IMR-90 (cell line): ENCODE measurements around the gene PLA2G4A. TPM values are rescaled to one million over a fixed set of nuclear protein-coding genes. Genes with fewer than 3 reads are reported as not detected.

Source experiments
- ATAC-seq: fragments of 200-7000 bp; cut with Tn5 transposase; 2 replicates; pipeline ENCODE4 v1.9.1; 2020; ENCODE audit warnings: low read depth, mild to moderate bottlenecking, moderate library complexity
- BruUV-seq: library from RNA; stranded (reverse); fragments of 400-500 nt; replicated peaks from 2 replicates; lab custom pipeline; 2021; lab: Mats Ljungman, UMichigan
- CTCF ChIA-PET: fragments of 300-600 bp; formaldehyde crosslinking; extraction: SDS; loops from one replicate; lab custom pipeline; 2021; ENCODE audit warnings: antibody characterized with exemption; lab: Yijun Ruan, JAX
- POLR2A ChIA-PET: fragments of 300-600 bp; sonication (Branson Sonifier 250); formaldehyde crosslinking; loops from one replicate; lab custom pipeline; 2022; ENCODE audit warnings: antibody characterized with exemption; ENCODE audit not compliant: unreplicated experiment; lab: Charles Lee
- DNase-seq: peaks from one replicate; pipeline ENCODE4 v3.0.0; 2013
- H2AFZ ChIP-seq: replicated peaks from 2 replicates; pipeline ENCODE3; 2013; ENCODE audit warnings: low read length, mild to moderate bottlenecking; ENCODE audit not compliant: poor library complexity
- H2AK5ac ChIP-seq: 2 replicates; pipeline ENCODE4 v1.6.1; 2013; ENCODE audit warnings: low read depth, low read length, inconsistent platforms
- H2AK9ac ChIP-seq: replicated peaks from 2 replicates; pipeline ENCODE3; 2013; ENCODE audit warnings: mild to moderate bottlenecking, low read depth, low read length, moderate library complexity; ENCODE audit not compliant: poor library complexity
- H2BK120ac ChIP-seq: 2 replicates; pipeline ENCODE4 v1.6.1; 2013; ENCODE audit warnings: low read depth, low read length, inconsistent platforms
- H2BK15ac ChIP-seq: 3 replicates; pipeline ENCODE4 v1.6.1; 2013; ENCODE audit warnings: low read depth, low read length, inconsistent platforms
- H2BK20ac ChIP-seq: 2 replicates; pipeline ENCODE4 v1.6.1; 2013; ENCODE audit warnings: low read depth, mild to moderate bottlenecking, inconsistent platforms, low read length, moderate library complexity
- H2BK5ac ChIP-seq: 2 replicates; pipeline ENCODE4 v1.6.1; 2013; ENCODE audit warnings: mild to moderate bottlenecking, low read depth, low read length, inconsistent platforms; ENCODE audit not compliant: poor library complexity, severe bottlenecking
- H3K14ac ChIP-seq: replicated peaks from 2 replicates; pipeline ENCODE4 v1.6.1; 2013; ENCODE audit warnings: low read depth, low read length, inconsistent platforms
- H3K18ac ChIP-seq: 2 replicates; pipeline ENCODE4 v1.6.1; 2013; ENCODE audit warnings: low read depth, low read length, control low read depth
- H3K23ac ChIP-seq: 2 replicates; pipeline ENCODE4 v1.6.1; 2013; ENCODE audit warnings: low read depth, low read length, inconsistent platforms
- H3K27ac ChIP-seq: 2 replicates; pipeline ENCODE4 v1.5.1; 2013; ENCODE audit warnings: mild to moderate bottlenecking, control low read depth, low read length; ENCODE audit not compliant: insufficient read depth
- H3K27me3 ChIP-seq: 2 replicates; pipeline ENCODE4 v1.6.1; 2013; ENCODE audit warnings: low read length; ENCODE audit not compliant: control insufficient read depth, insufficient read depth
- H3K36me3 ChIP-seq: 2 replicates; pipeline ENCODE4 v1.6.1; 2013; ENCODE audit warnings: low read length, mixed read lengths; ENCODE audit not compliant: control insufficient read depth, insufficient read depth
- H3K4ac ChIP-seq: 2 replicates; pipeline ENCODE4 v1.6.1; 2013; ENCODE audit warnings: low read depth, low read length, inconsistent platforms
- H3K4me1 ChIP-seq: 2 replicates; pipeline ENCODE4 v1.6.1; 2013; ENCODE audit warnings: low read length, mixed read lengths; ENCODE audit not compliant: control insufficient read depth, insufficient read depth
- H3K4me2 ChIP-seq: 2 replicates; pipeline ENCODE4 v1.6.1; 2013; ENCODE audit warnings: low read depth, mild to moderate bottlenecking, control low read depth, low read length, moderate library complexity
- H3K4me3 ChIP-seq: 2 replicates; pipeline ENCODE4 v1.5.1; 2013; ENCODE audit warnings: low read depth, mild to moderate bottlenecking, control low read depth, low read length, moderate library complexity; ENCODE audit not compliant: insufficient read depth
- H3K56ac ChIP-seq: 2 replicates; pipeline ENCODE4 v1.6.1; 2013; ENCODE audit warnings: low read length, inconsistent platforms; ENCODE audit not compliant: insufficient read depth; ENCODE audit errors: extremely low read depth
- H3K79me1 ChIP-seq, 2 experiments: 2 replicates each; pipeline ENCODE4 v1.6.1; 2013; ENCODE audit warnings: low read length in 2 of 2, inconsistent platforms in 1 of 2, low read depth in 1 of 2
- H3K9ac ChIP-seq: 2 replicates; pipeline ENCODE4 v1.6.1; 2013; ENCODE audit warnings: low read depth, low read length, control low read depth
- H3K9me1 ChIP-seq: 2 replicates; pipeline ENCODE4 v1.6.1; 2013; ENCODE audit warnings: low read length, inconsistent platforms; ENCODE audit not compliant: insufficient read depth
- H3K9me3 ChIP-seq: 2 replicates; pipeline ENCODE4 v1.6.1; 2013; ENCODE audit warnings: low read length; ENCODE audit not compliant: control insufficient read depth, insufficient read depth
- H4K20me1 ChIP-seq: 2 replicates; pipeline ENCODE4 v1.6.1; 2013; ENCODE audit warnings: low read length, inconsistent platforms; ENCODE audit not compliant: insufficient read depth
- H4K5ac ChIP-seq: 2 replicates; pipeline ENCODE4 v1.6.1; 2013; ENCODE audit warnings: mild to moderate bottlenecking, low read depth, low read length, control low read depth
- H4K8ac ChIP-seq, 2 experiments: 2 replicates each; pipeline ENCODE4 v1.6.1; 2013; ENCODE audit warnings: low read depth in 2 of 2, low read length in 2 of 2, control low read depth in 1 of 2, inconsistent platforms in 1 of 2
- H4K91ac ChIP-seq: 2 replicates; pipeline ENCODE4 v1.6.1; 2013; ENCODE audit warnings: low read depth, low read length, inconsistent platforms; ENCODE audit not compliant: insufficient read depth
- BHLHE40 ChIP-seq: fragments of 150-350 bp; IDR thresholded peaks from 2 replicates; pipeline ENCODE4 v1.6.1; 2016; ENCODE audit warnings: mild to moderate bottlenecking, low read depth, low read length
- CEBPB ChIP-seq: IDR thresholded peaks from 2 replicates; pipeline ENCODE4 v1.6.1; 2012; ENCODE audit warnings: low read depth, low read length, improper control_type of control experiment
- CHD1 ChIP-seq: IDR thresholded peaks from 2 replicates; pipeline ENCODE4 v1.6.1; 2012; ENCODE audit warnings: low read depth, low read length, improper control_type of control experiment
- CTCF ChIP-seq: conservative IDR thresholded peaks from 2 replicates; pipeline ENCODE4 v1.5.1; 2012; ENCODE audit warnings: mild to moderate bottlenecking, low read depth, low read length, improper control_type of control experiment
- ELK1 ChIP-seq: fragments of 150-350 bp; IDR thresholded peaks from 2 replicates; pipeline ENCODE4 v1.6.1; 2016; ENCODE audit warnings: low read depth, mild to moderate bottlenecking, low read length, moderate library complexity, borderline replicate concordance
- FOS ChIP-seq: fragments of 150-350 bp; IDR thresholded peaks from 2 replicates; pipeline ENCODE4 v1.6.1; 2016; ENCODE audit warnings: low read depth, low read length
- MAFK ChIP-seq: IDR thresholded peaks from 2 replicates; pipeline ENCODE4 v1.6.1; 2012; ENCODE audit warnings: low read depth, low read length, improper control_type of control experiment
- MAZ ChIP-seq: IDR thresholded peaks from 2 replicates; pipeline ENCODE4 v1.6.1; 2012; ENCODE audit warnings: low read depth, mild to moderate bottlenecking, low read length, improper control_type of control experiment, moderate library complexity, borderline replicate concordance
- MXI1 ChIP-seq: IDR thresholded peaks from 2 replicates; pipeline ENCODE4 v1.6.1; 2012; ENCODE audit warnings: low read depth, mild to moderate bottlenecking, low read length, moderate library complexity, borderline replicate concordance
- NFE2L2 ChIP-seq: fragments of 150-350 bp; IDR thresholded peaks from 2 replicates; pipeline ENCODE4 v1.6.1; 2016; ENCODE audit warnings: low read depth, mild to moderate bottlenecking, low read length
- POLR2A ChIP-seq: IDR thresholded peaks from 2 replicates; pipeline ENCODE4 v1.6.1; 2012; ENCODE audit warnings: mild to moderate bottlenecking, low read depth, low read length
- RAD21 ChIP-seq: IDR thresholded peaks from 2 replicates; pipeline ENCODE4 v1.6.1; 2012; ENCODE audit warnings: low read length, improper control_type of control experiment
- RCOR1 ChIP-seq: IDR thresholded peaks from 2 replicates; pipeline ENCODE4 v1.6.1; 2012; ENCODE audit warnings: mild to moderate bottlenecking, low read length, improper control_type of control experiment; ENCODE audit not compliant: insufficient replicate concordance
- RFX5 ChIP-seq: IDR thresholded peaks from 2 replicates; pipeline ENCODE4 v1.8.0; 2012; ENCODE audit warnings: low read depth, mild to moderate bottlenecking, low read length, moderate library complexity
- SMC3 ChIP-seq: fragments of 150-350 bp; IDR thresholded peaks from 2 replicates; pipeline ENCODE4 v1.6.1; 2016; ENCODE audit warnings: low read depth, mild to moderate bottlenecking, antibody characterized with exemption, low read length, moderate library complexity
- WGBS, 2 experiments: methylation state at CpG; one replicate each; pipeline versions ENCODE4 v1.1.5 to v1.1.7; 2013; ENCODE audit warnings: missing lambda C conversion rate in 2 of 2; ENCODE audit not compliant: insufficient read length in 1 of 2; ENCODE audit errors: extremely low coverage in 2 of 2; 5-methylcytosine and 5-hydroxymethylcytosine counted together
- dilution Hi-C: fragments of 300-500 bp; cut with HindIII; formaldehyde crosslinking; loops from one replicate; pipeline ENCODE4 v1.14.3; 2018; ENCODE audit warnings: low sequenced_read_pairs; ENCODE audit not compliant: unreplicated experiment
- in situ Hi-C: fragments of 300-500 bp; cut with MboI; formaldehyde crosslinking; loops from 3 replicates; pipeline ENCODE4 v1.14.3; 2019; ENCODE audit warnings: low sequenced_read_pairs, inconsistent platforms, mixed read lengths
- intact Hi-C: fragments of 100-400 bp; cut with micrococcal nuclease; formaldehyde crosslinking; loops from 2 replicates; pipeline ENCODE4 v1.10.0; 2022
- polyA plus RNA-seq, 3 experiments: library from polyadenylated mRNA; depleted of rRNA; stranded (reverse); fragments of >200 nt; gene quantifications; 2 replicates each; pipeline ENCODE4 v1.2.3, GENCODE V29; 2012; ENCODE audit warnings: low replicate concordance in 1 of 3
- total RNA-seq: library from RNA; depleted of rRNA; stranded (reverse); fragments of >200 nt; gene quantifications from 2 replicates; pipeline ENCODE4 v1.2.3, GENCODE V29; 2012
- TF ChIP-seq, protein P1 (sequence below): fragments of 150-350 bp; IDR thresholded peaks from 2 replicates; pipeline ENCODE4 v1.6.1; 2017; ENCODE audit warnings: mild to moderate bottlenecking, antibody characterized with exemption, low read length, low read depth

PLA2G4A gene
- total and polyA plus RNA-seq, 2 of the 4 experiments (the other 2 are of a cell fraction) = 1.6 to 3.8 TPM

DNA sequence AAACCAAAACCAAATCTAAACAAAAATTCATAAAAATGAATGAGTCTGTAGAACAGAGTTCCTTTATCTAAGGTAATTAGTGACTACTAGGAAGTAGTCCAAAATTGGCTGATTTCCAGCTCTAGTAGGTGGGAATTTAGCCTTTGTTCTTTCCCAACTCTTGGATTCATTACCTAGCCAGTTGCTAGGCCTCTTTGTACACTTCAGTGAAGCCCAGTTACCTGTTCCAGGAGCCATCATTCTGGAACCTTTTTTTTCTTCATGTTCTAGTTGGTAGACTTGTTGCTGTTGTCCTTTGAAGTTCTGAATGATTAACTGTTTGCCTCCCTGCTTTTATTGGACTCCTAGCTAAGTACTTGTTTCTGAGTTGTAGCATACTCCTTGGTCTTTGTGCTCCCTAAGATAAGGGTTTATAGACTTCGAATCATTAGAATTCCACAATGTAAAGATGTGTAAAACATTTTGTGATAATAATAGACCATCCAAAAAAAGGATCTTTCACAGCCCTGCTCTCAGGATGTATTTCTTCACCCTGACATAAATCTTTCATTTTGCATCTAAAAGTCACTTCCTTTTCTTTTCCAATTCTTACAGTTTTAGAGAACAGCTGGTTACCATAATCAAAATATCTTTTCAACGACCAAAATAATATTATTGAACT lies 9.8 kb downstream of the PLA2G4A start:
- Histone ChIP-seq H2BK15ac (no peak overlapping the region), H3K4me2 (no peak overlapping the region), H3K4me3 (no peak overlapping the region), H4K91ac (no peak overlapping the region), H3K9me1 (no peaks in the 10 kb centered on the region), H3K4me1 (no peaks in the 10 kb centered on the region), H2AFZ (no peak overlapping the region), H3K56ac (no peak overlapping the region), H3K9me3 (no peaks in the 10 kb centered on the region), H2AK9ac (no peak overlapping the region), H2BK120ac (no peak overlapping the region), H2AK5ac (no peak overlapping the region), H4K5ac (no peak overlapping the region), H3K14ac (no peak overlapping the region), H3K23ac (no peak overlapping the region), H3K4ac (no peak overlapping the region), H2BK20ac (no peak overlapping the region), H2BK5ac (no peak overlapping the region), H3K79me1 (no peaks in the 10 kb centered on the region), H3K27me3 (no peaks in the 10 kb centered on the region), H4K20me1 (no peaks in the 10 kb centered on the region), H3K9ac (no peak overlapping the region), H3K27ac (no peak overlapping the region), H4K8ac (no peak overlapping the region), H3K36me3 (no peaks in the 10 kb centered on the region), H3K18ac (no peak overlapping the region)
- ChIA-PET POLR2A (no interaction called here), CTCF (no interaction called here)
- intact Hi-C loops (no loop called here), dilution Hi-C loops (no loop called here), in situ Hi-C loops (no loop called here)
- DNase-seq (no peak), ATAC-seq (no peak)
- no CpG with 5 or more reads among the region's 2 CpGs for WGBS, 2 experiments
- TF ChIP-seq MAZ (no peak), CEBPB (no peak), POLR2A (no peak), ELK1 (no peak), RCOR1 (no peak), NFE2L2 (no peak), RFX5 (no peak), RAD21 (no peak), CHD1 (no peak), CTCF (no peak), FOS (no peak), BHLHE40 (no peak), MXI1 (no peak), SMC3 (no peak), MAFK (no peak)
- TF ChIP-seq, protein P1, sequence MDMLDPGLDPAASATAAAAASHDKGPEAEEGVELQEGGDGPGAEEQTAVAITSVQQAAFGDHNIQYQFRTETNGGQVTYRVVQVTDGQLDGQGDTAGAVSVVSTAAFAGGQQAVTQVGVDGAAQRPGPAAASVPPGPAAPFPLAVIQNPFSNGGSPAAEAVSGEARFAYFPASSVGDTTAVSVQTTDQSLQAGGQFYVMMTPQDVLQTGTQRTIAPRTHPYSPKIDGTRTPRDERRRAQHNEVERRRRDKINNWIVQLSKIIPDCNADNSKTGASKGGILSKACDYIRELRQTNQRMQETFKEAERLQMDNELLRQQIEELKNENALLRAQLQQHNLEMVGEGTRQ = no peak
- no TSS peak for BruUV-seq
